Retinal pigment epithelial cell (primary cell): Measurements from ENCODE around the gene BPIFA3.
A peak's percentile ranks its signal among the peaks of the same experiment; 100 is the strongest.

Experiments
- DNase-seq: peaks from one replicate; pipeline ENCODE4 v3.0.0-alpha.2; 2010; ENCODE audit warnings: low read depth
- H3K4me3 ChIP-seq: 2 replicates; pipeline ENCODE4 v1.5.1; 2011; ENCODE audit warnings: mild to moderate bottlenecking, low read length, control low read depth, moderate library complexity
- CTCF ChIP-seq: conservative IDR thresholded peaks from 2 replicates; pipeline ENCODE4 v1.5.1; 2011; ENCODE audit warnings: low read depth, low read length, control low read depth, inconsistent platforms

Gene BPIFA3

GRCh38 chr20:33255005-33255404 is 37.9 kb downstream of the BPIFA3 start:
- no peak for TF ChIP-seq CTCF
- DNase-seq, result no peak
- no peak overlapping the region for H3K4me3 ChIP-seq

GRCh38 chr20:33257237-33257636 is 40.1 kb downstream of the BPIFA3 start:
- TF ChIP-seq CTCF, result no peak
- no peak overlapping the region for H3K4me3 ChIP-seq

GRCh38 chr20:33259371-33259770 is 42.2 kb downstream of the BPIFA3 start:
- no peak overlapping the region for H3K4me3 ChIP-seq
- DNase-seq, result no peak
- no peak for TF ChIP-seq CTCF

More at GRCh38 chr20:33257237-33257636, 40.1 kb downstream of the BPIFA3 start:
- no peak for DNase-seq

GRCh38 chr20:33261465-33261864 is 44.3 kb downstream of the BPIFA3 start:
- no peak overlapping the region for H3K4me3 ChIP-seq
- no peak for TF ChIP-seq CTCF
- no peak for DNase-seq

GRCh38 chr20:33262658-33263065 is 45.5 kb downstream of the BPIFA3 start:
- peak; percentile 48 for DNase-seq
- peak; percentile 96 for TF ChIP-seq CTCF
- H3K4me3 ChIP-seq, result no peak overlapping the region

- TF ChIP-seq CTCF, result no peak
- DNase-seq, result no peak
- no peak overlapping the region for H3K4me3 ChIP-seq
These were observed 46.6 kb downstream of the BPIFA3 start for GRCh38 chr20:33263784-33264183.

GRCh38 chr20:33267701-33268100 is 50.5 kb downstream of the BPIFA3 start:
- no peak overlapping the region for H3K4me3 ChIP-seq
- TF ChIP-seq CTCF, result no peak
- DNase-seq, result no peak
